K562 (cell line): ENCODE measurements around the gene CTIF. TPM values are rescaled to one million over a fixed set of nuclear protein-coding genes. Genes with fewer than 3 reads are reported as not detected.

Experiments
- ATAC-seq: fragments of 200-7000 bp; cut with Tn5 transposase; 3 replicates; pipeline ENCODE4 v1.9.1; 2020; ENCODE audit warnings: moderate library complexity
- BruUV-seq: library from RNA; stranded (reverse); fragments of 400-500 nt; replicated peaks from 2 replicates; lab custom pipeline; 2021; lab: Mats Ljungman, UMichigan
- CTCF ChIA-PET: fragments of 300-600 bp; formaldehyde crosslinking; extraction: SDS; loops from one replicate; lab custom pipeline; 2021; ENCODE audit warnings: low intra/inter-chr PET ratio; lab: Yijun Ruan, JAX
- POLR2A ChIA-PET: fragments of 300-600, 350-650 bp; sonication (Branson Sonifier 250); formaldehyde crosslinking; extraction: SDS; loops from one replicate; lab custom pipeline; 2021; ENCODE audit warnings: antibody characterized with exemption, inconsistent platforms; lab: Yijun Ruan, JAX
- DNase-seq, 4 experiments: peaks; one replicate each; pipeline versions ENCODE4 v3.0.0 to v3.0.0-alpha.2; 2011 to 2018; ENCODE audit warnings: low spot score in 3 of 4, mixed read lengths in 3 of 4; ENCODE audit errors: extremely low read depth in 1 of 4
- FAIRE-seq: peaks from 2 replicates; lab custom pipeline; 2011; peaks lifted over from hg19 to GRCh38; lab: Jason Lieb, UNC
- H2AFZ ChIP-seq: 2 replicates; pipeline ENCODE4 v1.6.0; 2011; ENCODE audit warnings: low read depth, low read length, control low read depth, inconsistent platforms
- H3K27ac ChIP-seq: fragments of 200-600 bp; 3 replicates; pipeline ENCODE4 v1.8.0; 2011; ENCODE audit warnings: low read depth, mild to moderate bottlenecking, control low read depth, inconsistent platforms, low read length, moderate library complexity, mixed read lengths; ENCODE audit errors: extremely low read depth
- H3K27me3 ChIP-seq, 2 experiments: fragments of 300-600 bp in 1 of 2; 2 replicates in 1 of 2; 3 replicates in 1 of 2; pipeline versions ENCODE4 v1.6.0 to v1.8.0; 2011; ENCODE audit warnings: inconsistent platforms in 2 of 2, low read length in 2 of 2, mild to moderate bottlenecking in 1 of 2, mixed read lengths in 1 of 2, moderate library complexity in 1 of 2; ENCODE audit not compliant: control insufficient read depth in 2 of 2, insufficient read depth in 2 of 2
- H3K36me3 ChIP-seq: fragments of 300-600 bp; 3 replicates; pipeline ENCODE4 v1.8.0; 2011; ENCODE audit warnings: mild to moderate bottlenecking, low read length, inconsistent platforms; ENCODE audit not compliant: control insufficient read depth, insufficient read depth
- H3K4me1 ChIP-seq, 2 experiments: fragments of 200-600 bp in 1 of 2; replicated peaks in 1 of 2; 2 replicates in 1 of 2; 3 replicates in 1 of 2; pipeline versions ENCODE4 v1.5.1 to v1.8.0; 2011; ENCODE audit warnings: inconsistent platforms in 2 of 2, low read length in 2 of 2, mild to moderate bottlenecking in 1 of 2, mixed read lengths in 1 of 2, moderate library complexity in 1 of 2; ENCODE audit not compliant: control insufficient read depth in 2 of 2, insufficient read depth in 2 of 2
- H3K4me2 ChIP-seq: 2 replicates; pipeline ENCODE4 v1.6.1; 2011; ENCODE audit warnings: low read length, control low read depth, inconsistent platforms, mixed read lengths; ENCODE audit not compliant: insufficient read depth
- H3K4me3 ChIP-seq: fragments of 200-600 bp; sonication (generic), shearing (Covaris generic); 2 replicates; pipeline ENCODE4 v1.5.1; 2016; ENCODE audit warnings: control low read depth, inconsistent platforms
- H3K79me2 ChIP-seq: fragments of 200-600 bp; 3 replicates; pipeline ENCODE4 v1.8.0; 2011; ENCODE audit warnings: low read length, inconsistent platforms; ENCODE audit not compliant: control insufficient read depth, insufficient read depth
- H3K9ac ChIP-seq, 2 experiments: 2 replicates each; pipeline versions ENCODE4 v1.6.0 to v1.6.1; 2011; ENCODE audit warnings: low read depth in 2 of 2, low read length in 2 of 2, control low read depth in 1 of 2, inconsistent platforms in 1 of 2, mild to moderate bottlenecking in 1 of 2, mixed read lengths in 1 of 2; ENCODE audit not compliant: insufficient read depth in 1 of 2
- H3K9me1 ChIP-seq: one replicate; pipeline ENCODE4 v1.6.0; 2011; ENCODE audit warnings: inconsistent platforms, mild to moderate bottlenecking, low read length, moderate library complexity; ENCODE audit not compliant: control insufficient read depth, insufficient read depth
- H3K9me3 ChIP-seq: replicated peaks from 2 replicates; pipeline ENCODE4 v1.5.1; 2011; ENCODE audit warnings: low read depth, low read length, inconsistent platforms; ENCODE audit not compliant: control insufficient read depth, insufficient read depth
- H4K20me1 ChIP-seq: replicated peaks from 2 replicates; pipeline ENCODE4 v1.6.1; 2011; ENCODE audit warnings: low read length, inconsistent platforms, mixed read lengths; ENCODE audit not compliant: control insufficient read depth, insufficient read depth
- ESRRA ChIP-seq: fragments of 450-650 bp; IDR thresholded peaks from 2 replicates; pipeline ENCODE4 v1.6.1; 2014; ENCODE audit warnings: low read depth, mild to moderate bottlenecking, moderate library complexity, borderline replicate concordance
- RBM15 ChIP-seq: fragments of 200-400 bp; formaldehyde crosslinking; IDR thresholded peaks from 2 replicates; pipeline ENCODE4 v1.6.1; 2018; ENCODE audit warnings: mild to moderate bottlenecking, low read length, moderate library complexity; ENCODE audit not compliant: insufficient read depth
- TBP ChIP-seq: optimal IDR thresholded peaks from 2 replicates; pipeline ENCODE3; 2011; ENCODE audit warnings: low read depth, low read length, improper control_type of control experiment
- ZNF668 ChIP-seq: fragments of 250-450 bp; sonication (Bioruptor Pico); IDR thresholded peaks from 2 replicates; pipeline ENCODE4 v1.8.0; 2022; ENCODE audit warnings: mild to moderate bottlenecking, inconsistent platforms
- WGBS: fragments of 100-300 bp; shearing (Covaris generic); methylation state at CpG from one replicate; pipeline ENCODE4 v1.1.6; 2016; ENCODE audit warnings: low coverage, mixed read lengths; ENCODE audit not compliant: insufficient coverage; ENCODE audit errors: missing lambda C conversion rate; 5-methylcytosine and 5-hydroxymethylcytosine counted together
- in situ Hi-C: fragments of 300-500 bp; cut with MboI; formaldehyde crosslinking; loops from 4 replicates; pipeline ENCODE4 v1.15.0; 2018; ENCODE audit warnings: inconsistent platforms, mixed read lengths
- intact Hi-C: fragments of 100-400 bp; cut with micrococcal nuclease; formaldehyde crosslinking; loops from 2 replicates; pipeline ENCODE4 v1.14.2; 2022
- polyA plus RNA-seq, 8 experiments: library from polyadenylated mRNA; depleted of rRNA in 4 of 8; stranded (reverse) in 5 of 8; unstranded in 3 of 8; fragments of >200 nt; fragmentation: Nextera tagmentation in 2 of 8; fragmentation: Illumina TruSeq in 1 of 8; extraction: Ambion mirVana in 2 of 8; extraction: Trizol in 1 of 8; gene quantifications; 2 replicates each; pipeline versions ENCODE4 v1.2.1 to v1.2.3, GENCODE V29; 2011 to 2014; ENCODE audit warnings: inconsistent platforms in 1 of 8, missing spikeins in 1 of 8
- total RNA-seq, 7 experiments: library from RNA; depleted of rRNA in 6 of 7; stranded (reverse); fragments of >200 nt in 6 of 7; fragmentation: Illumina TruSeq in 2 of 7; extraction: Trizol in 2 of 7; gene quantifications; 2 replicates each; pipeline versions ENCODE4 v1.2.1 to v1.2.3, GENCODE V29; 2011 to 2021; ENCODE audit warnings: low replicate concordance in 1 of 7
- TF ChIP-seq, protein P1 (sequence below), 2 experiments: fragments of 450-650 bp in 1 of 2; IDR thresholded peaks; 2 replicates each; pipeline ENCODE4 v1.6.1; 2011 to 2017; ENCODE audit warnings: low read depth in 2 of 2, antibody characterized with exemption in 1 of 2, borderline replicate concordance in 1 of 2, low read length in 1 of 2, mild to moderate bottlenecking in 1 of 2, mixed read lengths in 1 of 2; ENCODE audit not compliant: control insufficient read depth in 1 of 2
- TF ChIP-seq, protein P2 (sequence below): fragments of 450-650 bp; formaldehyde crosslinking; IDR thresholded peaks from 2 replicates; pipeline ENCODE4 v1.4.0; 2020; ENCODE audit warnings: mild to moderate bottlenecking

CTIF gene
- total and polyA plus RNA-seq, 9 of the 15 experiments (the other 6 are each of a cell fraction or from before 2014, with no cell fraction given): 0.17 to 11.5 (median 2.2) TPM

DNA sequence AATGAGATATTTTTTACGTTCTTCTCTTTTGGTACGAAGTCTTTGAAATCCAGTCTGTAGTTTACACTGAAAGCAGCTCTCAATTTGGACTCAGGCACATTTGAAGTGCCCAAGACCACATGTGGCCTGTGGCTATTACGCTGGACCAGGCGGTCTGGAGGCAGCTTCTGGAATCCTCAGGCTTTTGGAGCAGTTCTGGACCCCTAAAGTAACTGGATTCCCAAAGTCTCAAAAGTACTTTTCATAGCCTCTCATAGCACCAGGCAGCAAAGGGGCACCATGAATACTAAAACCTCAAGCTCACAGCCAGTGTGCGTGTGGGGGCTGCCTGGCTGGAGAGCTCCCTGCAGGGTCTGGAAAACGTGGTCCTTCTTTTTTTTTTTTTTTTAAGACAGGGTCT lies 293.0 kb downstream of the CTIF start:
- no peaks in the 10 kb centered on the region for H3K9me1 ChIP-seq
- CTCF ChIA-PET: no interaction called here
- peaks cover 4% of the 10 kb centered on the region; the same call in 1 of the 2 replicates for H4K20me1 ChIP-seq
- POLR2A ChIA-PET: interaction anchor here (1.1 kb wide), 1 partner anchor 13 kb away, joined by 3 read pairs; no protein-coding TSS in a partner anchor
- DNase-seq (no peak), FAIRE-seq (no peak), ATAC-seq (no peak)
- H3K27me3 ChIP-seq: no peaks in the 10 kb centered on the region
- no peak overlapping the region for H2AFZ ChIP-seq
- 100% methylated on average over 3 of the region's 6 CpGs for WGBS
- in situ Hi-C loops: no loop called here
- H3K79me2 ChIP-seq: no peaks in the 10 kb centered on the region
- H3K27ac ChIP-seq: no peak overlapping the region
- intact Hi-C loops: no loop called here
- TF ChIP-seq ESRRA (no peak), ZNF668 (CRISPR knock-in tag) (no peak), TBP (no peak), RBM15 (no peak)
- TF ChIP-seq, protein P1, sequence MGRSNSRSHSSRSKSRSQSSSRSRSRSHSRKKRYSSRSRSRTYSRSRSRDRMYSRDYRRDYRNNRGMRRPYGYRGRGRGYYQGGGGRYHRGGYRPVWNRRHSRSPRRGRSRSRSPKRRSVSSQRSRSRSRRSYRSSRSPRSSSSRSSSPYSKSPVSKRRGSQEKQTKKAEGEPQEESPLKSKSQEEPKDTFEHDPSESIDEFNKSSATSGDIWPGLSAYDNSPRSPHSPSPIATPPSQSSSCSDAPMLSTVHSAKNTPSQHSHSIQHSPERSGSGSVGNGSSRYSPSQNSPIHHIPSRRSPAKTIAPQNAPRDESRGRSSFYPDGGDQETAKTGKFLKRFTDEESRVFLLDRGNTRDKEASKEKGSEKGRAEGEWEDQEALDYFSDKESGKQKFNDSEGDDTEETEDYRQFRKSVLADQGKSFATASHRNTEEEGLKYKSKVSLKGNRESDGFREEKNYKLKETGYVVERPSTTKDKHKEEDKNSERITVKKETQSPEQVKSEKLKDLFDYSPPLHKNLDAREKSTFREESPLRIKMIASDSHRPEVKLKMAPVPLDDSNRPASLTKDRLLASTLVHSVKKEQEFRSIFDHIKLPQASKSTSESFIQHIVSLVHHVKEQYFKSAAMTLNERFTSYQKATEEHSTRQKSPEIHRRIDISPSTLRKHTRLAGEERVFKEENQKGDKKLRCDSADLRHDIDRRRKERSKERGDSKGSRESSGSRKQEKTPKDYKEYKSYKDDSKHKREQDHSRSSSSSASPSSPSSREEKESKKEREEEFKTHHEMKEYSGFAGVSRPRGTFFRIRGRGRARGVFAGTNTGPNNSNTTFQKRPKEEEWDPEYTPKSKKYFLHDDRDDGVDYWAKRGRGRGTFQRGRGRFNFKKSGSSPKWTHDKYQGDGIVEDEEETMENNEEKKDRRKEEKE (IDR thresholded peaks at IDR 0.05; ENCODE audit: borderline replicate concordance in 1 of 2, control insufficient read depth in 1 of 2, low read depth in 2 of 2, low read length in 1 of 2): no peak
- TF ChIP-seq, protein P2, sequence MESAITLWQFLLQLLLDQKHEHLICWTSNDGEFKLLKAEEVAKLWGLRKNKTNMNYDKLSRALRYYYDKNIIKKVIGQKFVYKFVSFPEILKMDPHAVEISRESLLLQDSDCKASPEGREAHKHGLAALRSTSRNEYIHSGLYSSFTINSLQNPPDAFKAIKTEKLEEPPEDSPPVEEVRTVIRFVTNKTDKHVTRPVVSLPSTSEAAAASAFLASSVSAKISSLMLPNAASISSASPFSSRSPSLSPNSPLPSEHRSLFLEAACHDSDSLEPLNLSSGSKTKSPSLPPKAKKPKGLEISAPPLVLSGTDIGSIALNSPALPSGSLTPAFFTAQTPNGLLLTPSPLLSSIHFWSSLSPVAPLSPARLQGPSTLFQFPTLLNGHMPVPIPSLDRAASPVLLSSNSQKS (CRISPR knock-in tag): no peak
- H3K4me2 ChIP-seq: no peak overlapping the region
- H3K4me3 ChIP-seq: no peak overlapping the region
- no peak overlapping the region for H3K9ac ChIP-seq
- H3K36me3 ChIP-seq: no peaks in the 10 kb centered on the region
- H3K4me1 ChIP-seq: peaks cover 34 to 48% of the 10 kb centered on the region in 2 experiments
- no peaks in the 10 kb centered on the region for H3K9me3 ChIP-seq
- BruUV-seq: no TSS peak
